Measurements from ENCODE around the gene SENP1. TPM values are rescaled to one million over a fixed set of nuclear protein-coding genes. Genes with fewer than 3 reads are reported as not detected.

The SENP1 gene
- polyA plus RNA-seq, 2 of the 4 experiments (the other 2 are of a cell fraction): 13.9 to 49.3 TPM

- H3K9me3 ChIP-seq: no peaks in the 10 kb centered on the region
- peak overlapping the region; percentile 97 to 99 for H3K27ac ChIP-seq
- ATAC-seq: no peak
- 68% methylated on average over 5 of the region's 5 CpGs for WGBS (ENCODE audit: missing lambda C conversion rate)
- FAIRE-seq: no peak
- CTCF ChIA-PET: interaction anchor here (0.5 to 1.9 kb wide), 8 partner anchors 10 to 511 kb away, joined by 3 to 6 read pairs (median 3); partner anchors contain the start of genes ASB8, CCDC184 and PFKM
- TF ChIP-seq HOXB5 (CRISPR knock-in tag; IDR thresholded peaks at IDR 0.05) (no peak), NR3C1 (IDR thresholded peaks at IDR 0.05) (no peak), RNF2 (IDR thresholded peaks at IDR 0.05; ENCODE audit: borderline replicate concordance, low read depth) (no peak)
- TF ChIP-seq, protein P1, sequence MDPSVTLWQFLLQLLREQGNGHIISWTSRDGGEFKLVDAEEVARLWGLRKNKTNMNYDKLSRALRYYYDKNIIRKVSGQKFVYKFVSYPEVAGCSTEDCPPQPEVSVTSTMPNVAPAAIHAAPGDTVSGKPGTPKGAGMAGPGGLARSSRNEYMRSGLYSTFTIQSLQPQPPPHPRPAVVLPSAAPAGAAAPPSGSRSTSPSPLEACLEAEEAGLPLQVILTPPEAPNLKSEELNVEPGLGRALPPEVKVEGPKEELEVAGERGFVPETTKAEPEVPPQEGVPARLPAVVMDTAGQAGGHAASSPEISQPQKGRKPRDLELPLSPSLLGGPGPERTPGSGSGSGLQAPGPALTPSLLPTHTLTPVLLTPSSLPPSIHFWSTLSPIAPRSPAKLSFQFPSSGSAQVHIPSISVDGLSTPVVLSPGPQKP (IDR thresholded peaks at IDR 0.05; ENCODE audit: low read depth, low read length): no peak
- POLR2A ChIA-PET: interaction anchor here (2.1 kb wide), 1 partner anchor 50 kb away, joined by 24 read pairs; the partner anchor contains the start of gene ASB8
- H3K4me1 ChIP-seq: peaks cover 13% of the 10 kb centered on the region
- DNase-seq (ENCODE audit: low read depth in 1 of 2, low spot score in 1 of 2): no peak
- H3K4me3 ChIP-seq: peak overlapping the region; percentile 93
- H3K4me2 ChIP-seq: peak overlapping the region; percentile 90
Measured at GRCh38 chr12:48106681-48107613, 1.1 kb upstream of the SENP1 start.

DNA sequence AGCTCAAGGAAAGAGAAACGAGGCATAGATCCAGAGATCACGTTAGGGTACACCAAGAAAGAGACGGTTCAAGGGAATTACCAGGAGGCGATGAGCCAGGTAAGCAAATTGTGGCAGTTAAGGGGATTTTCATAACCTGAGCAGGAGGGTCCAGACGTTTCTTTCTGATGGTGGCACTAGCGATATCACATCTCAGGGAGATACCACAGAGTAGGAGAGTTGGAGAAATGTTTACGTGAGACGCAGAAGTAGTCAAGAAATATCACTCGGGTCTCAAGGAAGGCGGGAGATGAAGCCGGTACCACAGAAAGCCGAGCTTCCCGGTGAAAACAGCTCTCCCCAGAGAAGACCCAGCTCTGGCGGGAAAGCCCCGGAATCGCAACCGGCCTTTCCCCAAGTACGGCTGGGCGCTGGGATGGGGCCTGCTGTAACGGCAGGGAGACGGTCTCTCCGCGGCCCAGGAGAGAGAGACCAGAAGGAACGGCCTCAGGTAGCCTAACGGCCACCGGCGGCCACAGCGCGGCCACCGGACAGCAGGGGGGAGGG, 485 bp downstream of the SENP1 start:
- peak overlapping the region; percentile 80 for H3K4me2 ChIP-seq
- whole genome bisulfite sequencing (ENCODE audit: missing lambda C conversion rate): under 1% methylated on average over 23 of the region's 30 CpGs
- H3K27ac ChIP-seq: peak overlapping the region; percentile 97 to 99
- ATAC-seq: peak; percentile 11 to 37; a peak in 4 of 6 replicates
- CTCF ChIA-PET: interaction anchor here (1.0 kb wide), 2 partner anchors 16 to 35 kb away, joined by 3 to 4 read pairs; no protein-coding TSS in a partner anchor
- H3K4me1 ChIP-seq: peaks cover 13% of the 10 kb centered on the region
- POLR2A ChIA-PET: interaction anchor here (1.0 to 2.1 kb wide), 4 partner anchors 14 to 103 kb away, joined by 3 to 24 read pairs (median 10); partner anchors contain the start of genes ASB8 and PFKM
- TF ChIP-seq HEYL (CRISPR knock-in tag; IDR thresholded peaks at IDR 0.05): no peak
- peak; percentile 40 for TF ChIP-seq MAFK (IDR thresholded peaks at IDR 0.05; ENCODE audit: partially characterized antibody)
- DNase-seq (ENCODE audit: low read depth in 1 of 2, low spot score in 1 of 2): peak in 1 of 2 experiments; percentile 23
- peak; percentile 39 for FAIRE-seq
- no peaks in the 10 kb centered on the region for H3K9me3 ChIP-seq
- peak overlapping the region; percentile 93 for H3K4me3 ChIP-seq

DNA sequence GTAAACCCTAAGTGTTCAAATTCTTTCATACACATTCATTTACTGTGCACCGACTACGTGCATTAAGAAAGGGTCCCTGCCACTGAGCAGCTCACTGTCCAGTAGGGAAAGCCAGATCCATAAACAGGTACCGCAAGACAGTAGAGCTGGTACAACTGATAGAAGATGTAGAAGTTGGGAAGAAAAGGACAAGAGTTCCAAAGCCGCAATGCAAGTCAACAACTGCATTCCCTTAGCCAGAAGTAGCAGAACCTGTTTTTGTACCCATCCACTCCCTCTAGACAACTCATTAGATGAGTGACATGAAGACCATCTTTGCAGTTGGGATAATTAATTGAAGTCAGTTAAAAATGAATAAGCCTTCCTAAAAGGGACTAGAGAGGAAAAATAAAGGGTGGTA, 1.3 kb downstream of the SENP1 start:
- POLR2A ChIA-PET: interaction anchor here (1.8 to 2.1 kb wide), 2 partner anchors 14 to 53 kb away, joined by 17 to 24 read pairs; partner anchors contain the start of genes ASB8 and PFKM
- Histone ChIP-seq H3K4me1 (peaks cover 13% of the 10 kb centered on the region), H3K27ac (0 out of 6 replicates have a peak overlapping the region, but pooled peaks of 1 of the 2 experiments have one; percentile 4), H3K4me2 (peak overlapping the region; percentile 80), H3K4me3 (peak overlapping the region; percentile 93), H3K9me3 (no peaks in the 10 kb centered on the region)
- TF ChIP-seq KDM1A (IDR thresholded peaks at IDR 0.05; ENCODE audit: low read depth) (no peak), CBX8 (IDR thresholded peaks at IDR 0.05) (no peak), EP300 (IDR thresholded peaks at IDR 0.05) (no peak), E2F6 (IDR thresholded peaks at IDR 0.05; ENCODE audit: borderline replicate concordance, low read depth) (no peak), FOSL2 (IDR thresholded peaks at IDR 0.05) (no peak), FOSL2 (CRISPR knock-in tag; IDR thresholded peaks at IDR 0.05) (no peak), NPAS2 (CRISPR knock-in tag; IDR thresholded peaks at IDR 0.05; ENCODE audit: borderline replicate concordance) (no peak), TFCP2L1 (CRISPR knock-in tag; IDR thresholded peaks at IDR 0.05) (no peak), TP53 (CRISPR knock-in tag; IDR thresholded peaks at IDR 0.05) (no peak), POLR2A (IDR thresholded peaks at IDR 0.05; ENCODE audit: low read length) (no peak), JUNB (IDR thresholded peaks at IDR 0.05) (no peak), RARB (CRISPR knock-in tag; IDR thresholded peaks at IDR 0.05) (no peak), ZFP36 (IDR thresholded peaks at IDR 0.05; ENCODE audit: borderline replicate concordance, partially characterized antibody) (no peak), CHD2 (IDR thresholded peaks at IDR 0.05; ENCODE audit: low read length, partially characterized antibody) (no peak)
- TF ChIP-seq, protein P2, sequence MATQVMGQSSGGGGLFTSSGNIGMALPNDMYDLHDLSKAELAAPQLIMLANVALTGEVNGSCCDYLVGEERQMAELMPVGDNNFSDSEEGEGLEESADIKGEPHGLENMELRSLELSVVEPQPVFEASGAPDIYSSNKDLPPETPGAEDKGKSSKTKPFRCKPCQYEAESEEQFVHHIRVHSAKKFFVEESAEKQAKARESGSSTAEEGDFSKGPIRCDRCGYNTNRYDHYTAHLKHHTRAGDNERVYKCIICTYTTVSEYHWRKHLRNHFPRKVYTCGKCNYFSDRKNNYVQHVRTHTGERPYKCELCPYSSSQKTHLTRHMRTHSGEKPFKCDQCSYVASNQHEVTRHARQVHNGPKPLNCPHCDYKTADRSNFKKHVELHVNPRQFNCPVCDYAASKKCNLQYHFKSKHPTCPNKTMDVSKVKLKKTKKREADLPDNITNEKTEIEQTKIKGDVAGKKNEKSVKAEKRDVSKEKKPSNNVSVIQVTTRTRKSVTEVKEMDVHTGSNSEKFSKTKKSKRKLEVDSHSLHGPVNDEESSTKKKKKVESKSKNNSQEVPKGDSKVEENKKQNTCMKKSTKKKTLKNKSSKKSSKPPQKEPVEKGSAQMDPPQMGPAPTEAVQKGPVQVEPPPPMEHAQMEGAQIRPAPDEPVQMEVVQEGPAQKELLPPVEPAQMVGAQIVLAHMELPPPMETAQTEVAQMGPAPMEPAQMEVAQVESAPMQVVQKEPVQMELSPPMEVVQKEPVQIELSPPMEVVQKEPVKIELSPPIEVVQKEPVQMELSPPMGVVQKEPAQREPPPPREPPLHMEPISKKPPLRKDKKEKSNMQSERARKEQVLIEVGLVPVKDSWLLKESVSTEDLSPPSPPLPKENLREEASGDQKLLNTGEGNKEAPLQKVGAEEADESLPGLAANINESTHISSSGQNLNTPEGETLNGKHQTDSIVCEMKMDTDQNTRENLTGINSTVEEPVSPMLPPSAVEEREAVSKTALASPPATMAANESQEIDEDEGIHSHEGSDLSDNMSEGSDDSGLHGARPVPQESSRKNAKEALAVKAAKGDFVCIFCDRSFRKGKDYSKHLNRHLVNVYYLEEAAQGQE (IDR thresholded peaks at IDR 0.05): no peak
- TF ChIP-seq, protein P3, sequence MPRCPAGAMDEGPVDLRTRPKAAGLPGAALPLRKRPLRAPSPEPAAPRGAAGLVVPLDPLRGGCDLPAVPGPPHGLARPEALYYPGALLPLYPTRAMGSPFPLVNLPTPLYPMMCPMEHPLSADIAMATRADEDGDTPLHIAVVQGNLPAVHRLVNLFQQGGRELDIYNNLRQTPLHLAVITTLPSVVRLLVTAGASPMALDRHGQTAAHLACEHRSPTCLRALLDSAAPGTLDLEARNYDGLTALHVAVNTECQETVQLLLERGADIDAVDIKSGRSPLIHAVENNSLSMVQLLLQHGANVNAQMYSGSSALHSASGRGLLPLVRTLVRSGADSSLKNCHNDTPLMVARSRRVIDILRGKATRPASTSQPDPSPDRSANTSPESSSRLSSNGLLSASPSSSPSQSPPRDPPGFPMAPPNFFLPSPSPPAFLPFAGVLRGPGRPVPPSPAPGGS (IDR thresholded peaks at IDR 0.05): no peak
- TF ChIP-seq, protein P4, sequence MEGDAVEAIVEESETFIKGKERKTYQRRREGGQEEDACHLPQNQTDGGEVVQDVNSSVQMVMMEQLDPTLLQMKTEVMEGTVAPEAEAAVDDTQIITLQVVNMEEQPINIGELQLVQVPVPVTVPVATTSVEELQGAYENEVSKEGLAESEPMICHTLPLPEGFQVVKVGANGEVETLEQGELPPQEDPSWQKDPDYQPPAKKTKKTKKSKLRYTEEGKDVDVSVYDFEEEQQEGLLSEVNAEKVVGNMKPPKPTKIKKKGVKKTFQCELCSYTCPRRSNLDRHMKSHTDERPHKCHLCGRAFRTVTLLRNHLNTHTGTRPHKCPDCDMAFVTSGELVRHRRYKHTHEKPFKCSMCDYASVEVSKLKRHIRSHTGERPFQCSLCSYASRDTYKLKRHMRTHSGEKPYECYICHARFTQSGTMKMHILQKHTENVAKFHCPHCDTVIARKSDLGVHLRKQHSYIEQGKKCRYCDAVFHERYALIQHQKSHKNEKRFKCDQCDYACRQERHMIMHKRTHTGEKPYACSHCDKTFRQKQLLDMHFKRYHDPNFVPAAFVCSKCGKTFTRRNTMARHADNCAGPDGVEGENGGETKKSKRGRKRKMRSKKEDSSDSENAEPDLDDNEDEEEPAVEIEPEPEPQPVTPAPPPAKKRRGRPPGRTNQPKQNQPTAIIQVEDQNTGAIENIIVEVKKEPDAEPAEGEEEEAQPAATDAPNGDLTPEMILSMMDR (IDR thresholded peaks at IDR 0.05): no peak
- ATAC-seq (no peak), DNase-seq (ENCODE audit: low read depth in 1 of 2, low spot score in 1 of 2) (no peak), FAIRE-seq (no peak)
- WGBS (ENCODE audit: missing lambda C conversion rate): 93% methylated on average over 4 of the region's 4 CpGs
- CTCF ChIA-PET: no interaction called here

All from A549 (cell line).